PC-3 (cell line): ENCODE results near the gene UNC93A. TPM values are rescaled to one million over a fixed set of nuclear protein-coding genes. Genes with fewer than 3 reads are reported as not detected.
A peak's percentile ranks its signal among the peaks of the same experiment; 100 is the strongest.
"Not testable (repeated sequence)": the region's sequence is repeated elsewhere in the genome, so short reads cannot be mapped to it uniquely, and the experiment has no call there.

ENCODE experiments used
- ATAC-seq: fragments of 200-7000 bp; cut with Tn5 transposase; 2 replicates; pipeline ENCODE4 v1.9.1; 2020; ENCODE audit warnings: mild to moderate bottlenecking, moderate library complexity
- BruUV-seq: library from RNA; stranded (reverse); fragments of 400-500 nt; replicated peaks from 2 replicates; lab custom pipeline; 2021; lab: Mats Ljungman, UMichigan
- CTCF ChIA-PET: fragments of 300-600 bp; sonication (Branson Sonifier 250); formaldehyde crosslinking; loops from one replicate; lab custom pipeline; 2022; ENCODE audit warnings: antibody characterized with exemption; lab: Charles Lee
- POLR2A ChIA-PET: fragments of 300-600 bp; sonication (Branson Sonifier 250); formaldehyde crosslinking; loops from one replicate; lab custom pipeline; 2022; ENCODE audit warnings: antibody characterized with exemption; ENCODE audit not compliant: unreplicated experiment; lab: Charles Lee
- DNase-seq: peaks from one replicate; pipeline ENCODE4 v3.0.0-alpha.2; 2015
- H2AFZ ChIP-seq: fragments of 300-600 bp; sonication (generic); 2 replicates; pipeline ENCODE4 v1.6.0; 2016; ENCODE audit warnings: antibody characterized with exemption, low read length
- H3F3A ChIP-seq: fragments of 300-600 bp; sonication (generic); one replicate; pipeline ENCODE4 v1.6.0; 2017; ENCODE audit warnings: antibody characterized with exemption, low read length, control low read depth, mild to moderate bottlenecking; ENCODE audit not compliant: unreplicated experiment
- H3K27ac ChIP-seq: fragments of 300-600 bp; sonication (generic); 2 replicates; pipeline ENCODE4 v1.5.1; 2016; ENCODE audit warnings: mild to moderate bottlenecking, low read length
- H3K27me3 ChIP-seq: fragments of 300-600 bp; sonication (generic); 2 replicates; pipeline ENCODE4 v1.6.1; 2016; ENCODE audit warnings: low read length, mixed read lengths
- H3K36me3 ChIP-seq: fragments of 300-600 bp; sonication (generic); 2 replicates; pipeline ENCODE4 v1.6.1; 2016; ENCODE audit warnings: low read depth, mixed run types, low read length, mixed read lengths
- H3K4me1 ChIP-seq: fragments of 300-600 bp; sonication (generic); 2 replicates; pipeline ENCODE4 v1.5.1; 2016; ENCODE audit warnings: low read length; ENCODE audit not compliant: insufficient read depth
- H3K4me2 ChIP-seq: fragments of 300-600 bp; sonication (generic); 2 replicates; pipeline ENCODE4 v1.6.0; 2016; ENCODE audit warnings: low read length
- H3K4me3 ChIP-seq: fragments of 300-600 bp; sonication (generic); 2 replicates; pipeline ENCODE4 v1.5.1; 2016; ENCODE audit warnings: mild to moderate bottlenecking, low read length, mixed read lengths
- H3K79me2 ChIP-seq: fragments of 300-600 bp; sonication (generic); 2 replicates; pipeline ENCODE4 v1.6.1; 2017; ENCODE audit warnings: low read length, mixed read lengths
- H3K9ac ChIP-seq: fragments of 300-600 bp; sonication (generic); 2 replicates; pipeline ENCODE4 v1.6.0; 2016; ENCODE audit warnings: mild to moderate bottlenecking, low read length
- H3K9me2 ChIP-seq: fragments of 300-600 bp; sonication (generic); replicated peaks from 2 replicates; pipeline ENCODE4 v1.6.1; 2016; ENCODE audit warnings: mixed run types, low read length, mixed read lengths
- H3K9me3 ChIP-seq: fragments of 300-600 bp; sonication (generic); 2 replicates; pipeline ENCODE4 v1.6.1; 2016; ENCODE audit warnings: low read length, mixed read lengths
- H4K20me1 ChIP-seq: fragments of 300-600 bp; sonication (generic); 2 replicates; pipeline ENCODE4 v1.6.1; 2016; ENCODE audit warnings: low read length, mixed read lengths
- CTCF ChIP-seq: fragments of 300-600 bp; sonication (generic); conservative IDR thresholded peaks from 2 replicates; pipeline ENCODE4 v1.5.1; 2017; ENCODE audit warnings: antibody characterized with exemption, low read depth, mild to moderate bottlenecking, low read length
- EZH2 ChIP-seq: fragments of 300-600 bp; sonication (generic); IDR thresholded peaks from one replicate; pipeline ENCODE4 v1.6.1; 2017; ENCODE audit warnings: antibody characterized with exemption, mild to moderate bottlenecking, low read length; ENCODE audit not compliant: unreplicated experiment
- EZH2phosphoT487 ChIP-seq: fragments of 300-600 bp; sonication (generic); IDR thresholded peaks from 2 replicates; pipeline ENCODE4 v1.6.1; 2018; ENCODE audit warnings: mild to moderate bottlenecking, antibody characterized with exemption, low read length, borderline replicate concordance
- intact Hi-C: fragments of 100-400 bp; cut with micrococcal nuclease; formaldehyde crosslinking; loops from 2 replicates; pipeline ENCODE4 v1.9.0; 2023
- total RNA-seq: library from RNA; depleted of rRNA; stranded (reverse); fragments of >200 nt; gene quantifications from 2 replicates; pipeline ENCODE4 v1.2.3, GENCODE V29; 2014

Gene UNC93A
- total RNA-seq, 1 experiment from 2014 or later = not detected

DNA sequence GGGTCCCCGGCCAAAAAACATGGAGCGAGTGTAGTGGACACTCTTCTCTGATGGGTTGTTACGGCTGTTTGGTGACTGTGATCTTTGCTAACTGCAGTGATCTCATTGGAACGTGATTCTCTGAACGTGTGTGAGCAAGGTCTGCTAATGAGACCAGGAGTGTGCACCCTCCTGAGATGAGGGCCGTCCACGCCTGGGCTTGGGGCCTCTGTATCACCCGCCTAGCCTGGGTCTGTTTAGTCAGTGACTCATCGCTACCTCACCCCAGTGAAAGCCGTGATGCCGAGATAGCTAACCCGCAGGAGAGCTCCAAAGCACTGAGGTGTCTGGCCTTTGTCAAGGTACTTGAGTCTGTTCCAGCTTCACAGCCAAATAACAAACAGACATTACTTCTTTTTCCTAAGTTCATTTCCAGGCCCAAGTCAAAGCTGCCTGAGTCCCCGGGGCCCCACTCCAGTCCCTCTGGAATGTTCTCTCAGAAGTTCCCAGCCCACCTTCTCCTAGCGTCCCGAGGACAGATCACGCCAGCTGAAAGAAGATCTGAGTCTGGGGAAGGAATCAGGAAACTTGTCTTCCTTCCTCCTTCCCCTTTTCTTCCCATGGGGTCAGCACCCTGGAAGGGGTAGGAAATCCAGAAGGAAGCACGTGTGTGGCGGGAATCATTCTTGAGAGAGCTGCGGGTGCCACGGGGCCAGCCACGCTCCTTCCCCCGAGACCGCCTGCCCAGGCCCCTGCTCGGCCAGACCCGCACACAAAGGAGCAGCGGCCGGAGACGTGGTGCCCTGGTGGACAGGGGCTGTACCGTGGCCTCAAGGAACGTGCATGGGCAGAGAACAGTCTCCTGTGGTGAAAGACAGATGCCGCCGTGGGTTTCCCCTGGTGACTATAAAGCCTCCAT lies 29.0 kb downstream of the UNC93A start:
- H3K4me2 ChIP-seq, H3K9me3 ChIP-seq, H3K79me2 ChIP-seq, POLR2A ChIA-PET, H3K36me3 ChIP-seq, BruUV-seq, intact Hi-C loops, CTCF ChIA-PET, H3K27ac ChIP-seq, H3K4me1 ChIP-seq, H3K9me2 ChIP-seq, H3K9ac ChIP-seq, H4K20me1 ChIP-seq, H3K4me3 ChIP-seq, H2AFZ ChIP-seq, H3F3A ChIP-seq, H3K27me3 ChIP-seq: not testable (repeated sequence)
- DNase-seq (peak; percentile 41), ATAC-seq (peak; percentile 99)

GRCh38 chr6:167320754-167321056 lies 29.6 kb downstream of the UNC93A start:
- H3K4me1 ChIP-seq, H3K27me3 ChIP-seq, H3K4me2 ChIP-seq, H3K9me2 ChIP-seq, H4K20me1 ChIP-seq, H3K4me3 ChIP-seq, POLR2A ChIA-PET, CTCF ChIA-PET, H3K27ac ChIP-seq, intact Hi-C loops, H2AFZ ChIP-seq, H3K79me2 ChIP-seq, BruUV-seq, H3K9ac ChIP-seq, H3K9me3 ChIP-seq, H3F3A ChIP-seq, H3K36me3 ChIP-seq: not testable (repeated sequence)
- DNase-seq = peak; percentile 6
- ATAC-seq = peak; percentile 50

GRCh38 chr6:167321185-167321584 lies 30.1 kb downstream of the UNC93A start:
- H3K79me2 ChIP-seq, H3F3A ChIP-seq, H2AFZ ChIP-seq, H3K27ac ChIP-seq, POLR2A ChIA-PET, H3K4me3 ChIP-seq, DNase-seq, H3K4me1 ChIP-seq, CTCF ChIA-PET, H3K9me3 ChIP-seq, H3K36me3 ChIP-seq, intact Hi-C loops, ATAC-seq, BruUV-seq, H3K27me3 ChIP-seq, H3K9me2 ChIP-seq, H3K4me2 ChIP-seq, H3K9ac ChIP-seq, H4K20me1 ChIP-seq: not testable (repeated sequence)

DNA sequence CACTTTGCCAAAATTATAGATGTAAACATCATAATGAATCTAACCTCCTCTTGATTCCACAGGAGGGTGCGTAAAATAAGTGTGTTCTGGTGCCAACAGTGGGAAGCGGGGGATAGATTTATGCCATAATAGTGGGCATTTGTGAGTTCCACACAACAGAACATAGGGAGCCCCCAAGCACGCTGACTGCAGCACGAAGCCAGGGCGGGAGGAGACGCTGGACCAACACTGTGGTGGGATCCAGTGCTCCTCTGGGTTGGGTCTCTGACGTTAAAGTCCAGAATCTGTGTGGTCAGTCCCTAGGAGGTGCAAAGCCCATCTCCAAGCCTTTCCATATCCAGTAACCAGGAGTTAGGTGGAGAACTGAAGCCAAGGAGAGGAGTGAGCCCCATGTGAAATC lies 32.0 kb downstream of the UNC93A start:
- Histone ChIP-seq H3K4me3 (no peak overlapping the region), H3K9me2 (no peaks in the 10 kb centered on the region), H3K27ac (no peak overlapping the region), H2AFZ (no peak overlapping the region), H3F3A (no peaks in the 10 kb centered on the region), H3K9me3 (no peaks in the 10 kb centered on the region), H3K36me3 (no peaks in the 10 kb centered on the region), H3K4me2 (no peak overlapping the region), H4K20me1 (no peaks in the 10 kb centered on the region), H3K9ac (no peak overlapping the region), H3K4me1 (peaks cover 5% of the 10 kb centered on the region; the same call in 1 of the 2 replicates), H3K79me2 (no peaks in the 10 kb centered on the region), H3K27me3 (peaks cover 10% of the 10 kb centered on the region; the same call in 1 of the 2 replicates)
- POLR2A ChIA-PET = no interaction called here
- intact Hi-C loops = no loop called here
- ATAC-seq (no peak), DNase-seq (no peak)
- no peak for TF ChIP-seq CTCF
- TF ChIP-seq EZH2 = no peak
- TF ChIP-seq EZH2phosphoT487 = no peak
- CTCF ChIA-PET = no interaction called here
- BruUV-seq = no TSS peak
